HG02852 (cell line): ENCODE measurements around the gene NTN1.
"Not testable (repeated sequence)": the region's sequence is repeated elsewhere in the genome, so short reads cannot be mapped to it uniquely, and the experiment has no call there.

Experiments used
- ATAC-seq: cut with Tn5 transposase; IDR thresholded peaks from one replicate; pipeline ENCODE4 v1.9.1; 2021; ENCODE audit warnings: mild to moderate bottlenecking, moderate library complexity; ENCODE audit not compliant: unreplicated experiment

NTN1 gene

GRCh38 chr17:9150446-9151090 lies 129.3 kb downstream of the NTN1 start:
- ATAC-seq: no peak

- ATAC-seq: no peak
Observed at GRCh38 chr17:9151091-9151490, 129.8 kb downstream of the NTN1 start.

GRCh38 chr17:9151740-9152139 lies 130.4 kb downstream of the NTN1 start:
- not testable (repeated sequence) for ATAC-seq

GRCh38 chr17:9158544-9159452 lies 137.5 kb downstream of the NTN1 start:
- ATAC-seq: no peak

GRCh38 chr17:9162275-9162985 lies 141.1 kb downstream of the NTN1 start:
- no peak for ATAC-seq

GRCh38 chr17:9166788-9167187 lies 145.5 kb downstream of the NTN1 start:
- ATAC-seq: no peak

GRCh38 chr17:9167379-9167778 lies 146.1 kb downstream of the NTN1 start:
- ATAC-seq: no peak

GRCh38 chr17:9169116-9169515 lies 147.8 kb downstream of the NTN1 start:
- ATAC-seq: no peak

GRCh38 chr17:9170336-9170735 lies 149.0 kb downstream of the NTN1 start:
- ATAC-seq: no peak

- ATAC-seq: no peak
Observed at GRCh38 chr17:9170853-9171252, 149.5 kb downstream of the NTN1 start.

- no peak for ATAC-seq
Observed at GRCh38 chr17:9173386-9173983, 152.2 kb downstream of the NTN1 start.

- ATAC-seq: no peak
Observed at GRCh38 chr17:9174312-9174711, 153.0 kb downstream of the NTN1 start.

GRCh38 chr17:9174779-9175574 lies 153.7 kb downstream of the NTN1 start:
- no peak for ATAC-seq

GRCh38 chr17:9175700-9176467 lies 154.6 kb downstream of the NTN1 start:
- no peak for ATAC-seq

GRCh38 chr17:9177212-9177611 lies 155.9 kb downstream of the NTN1 start:
- no peak for ATAC-seq

GRCh38 chr17:9178319-9178718 lies 157.0 kb downstream of the NTN1 start:
- ATAC-seq: no peak

- ATAC-seq: no peak
Observed at GRCh38 chr17:9179602-9180001, 158.3 kb downstream of the NTN1 start.

- ATAC-seq: no peak
Observed at GRCh38 chr17:9181640-9182039, 160.3 kb downstream of the NTN1 start.

- ATAC-seq: no peak
Observed at GRCh38 chr17:9183306-9183705, 162.0 kb downstream of the NTN1 start.

GRCh38 chr17:9185142-9185541 lies 163.8 kb downstream of the NTN1 start:
- no peak for ATAC-seq
